Measurements from ENCODE around the gene KAT8.

- TF ChIP-seq YY1 (IDR thresholded peaks at IDR 0.05; ENCODE audit: insufficient read depth, insufficient read length), result no peak
- TF ChIP-seq SUZ12 (IDR thresholded peaks at IDR 0.05; ENCODE audit: extremely low read depth, insufficient read depth, insufficient read length), result no peak
These were observed 24.1 kb downstream of the KAT8 start for GRCh38 chr16:31141489-31142108.

Data from NT2/D1 (cell line).